HG03558 (cell line): ENCODE measurements around the gene GPX6.
"Not testable (repeated sequence)": the region's sequence is repeated elsewhere in the genome, so short reads cannot be mapped to it uniquely, and the experiment has no call there.

Experiments
- ATAC-seq: cut with Tn5 transposase; IDR thresholded peaks from one replicate; pipeline ENCODE4 v1.9.1; 2021; ENCODE audit warnings: moderate number of reproducible peaks; ENCODE audit not compliant: unreplicated experiment; ENCODE audit errors: extremely low read depth

GPX6 gene

GRCh38 chr6:28515676-28516075 lies at the start of gene GPX6:
Gene GPX6, minus strand, starts transcription at chr6:28515793. Its CDS starts 50 bp downstream, at chr6:28515743.
- ATAC-seq = no peak

GRCh38 chr6:28563430-28564095 lies 48.0 kb upstream of the GPX6 start:
- no peak for ATAC-seq

GRCh38 chr6:28558629-28559028 lies 43.0 kb upstream of the GPX6 start:
- ATAC-seq = no peak

- ATAC-seq = no peak
These were observed 39.5 kb upstream of the GPX6 start for GRCh38 chr6:28555136-28555535.

GRCh38 chr6:28553986-28554881 lies 38.6 kb upstream of the GPX6 start:
- no peak for ATAC-seq

GRCh38 chr6:28553384-28553985 lies 37.9 kb upstream of the GPX6 start:
- ATAC-seq = no peak

GRCh38 chr6:28551891-28552666 lies 36.5 kb upstream of the GPX6 start:
- ATAC-seq = no peak

GRCh38 chr6:28547003-28547402 lies 31.4 kb upstream of the GPX6 start:
- ATAC-seq = not testable (repeated sequence)

GRCh38 chr6:28545955-28546354 lies 30.4 kb upstream of the GPX6 start:
- no peak for ATAC-seq

GRCh38 chr6:28543651-28544610 lies 28.3 kb upstream of the GPX6 start:
- ATAC-seq = no peak

GRCh38 chr6:28542440-28543296 lies 27.1 kb upstream of the GPX6 start:
- no peak for ATAC-seq

GRCh38 chr6:28541996-28542395 lies 26.4 kb upstream of the GPX6 start:
- no peak for ATAC-seq

GRCh38 chr6:28537509-28538140 lies 22.0 kb upstream of the GPX6 start:
- no peak for ATAC-seq

GRCh38 chr6:28537065-28537464 lies 21.5 kb upstream of the GPX6 start:
- no peak for ATAC-seq

GRCh38 chr6:28534875-28535274 lies 19.3 kb upstream of the GPX6 start:
- no peak for ATAC-seq

GRCh38 chr6:28534306-28534705 lies 18.7 kb upstream of the GPX6 start:
- ATAC-seq = no peak

- ATAC-seq = no peak
These were observed 16.0 kb upstream of the GPX6 start for GRCh38 chr6:28531479-28532128.
